Inflammatory macrophage treated with lipopolysaccharide for 4 hours (primary cell): Measurements from ENCODE around the gene TRRAP.

Experiments
- DNase-seq: peaks from one replicate; pipeline ENCODE4 v3.0.0-alpha.2; 2020

The TRRAP gene

DNA sequence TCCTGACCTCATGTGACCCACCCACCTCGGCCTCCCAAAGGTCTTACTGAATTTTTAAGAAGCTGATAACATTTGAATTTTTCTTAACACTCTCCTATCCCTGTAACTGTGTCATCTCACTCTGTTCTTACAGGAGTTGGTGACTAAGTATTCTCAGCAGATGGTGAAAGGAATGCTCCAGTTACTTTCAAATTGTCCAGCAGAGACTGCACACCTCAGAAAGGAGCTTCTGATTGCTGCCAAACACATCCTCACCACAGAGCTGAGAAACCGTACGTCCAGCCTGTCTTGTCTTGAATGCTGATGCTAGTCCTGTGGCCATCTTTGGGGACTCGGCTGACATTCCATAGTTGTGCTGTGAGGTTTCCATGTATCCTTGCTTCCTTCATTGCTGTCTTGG is 24.9 kb downstream of the TRRAP start:
- no peak for DNase-seq

DNA sequence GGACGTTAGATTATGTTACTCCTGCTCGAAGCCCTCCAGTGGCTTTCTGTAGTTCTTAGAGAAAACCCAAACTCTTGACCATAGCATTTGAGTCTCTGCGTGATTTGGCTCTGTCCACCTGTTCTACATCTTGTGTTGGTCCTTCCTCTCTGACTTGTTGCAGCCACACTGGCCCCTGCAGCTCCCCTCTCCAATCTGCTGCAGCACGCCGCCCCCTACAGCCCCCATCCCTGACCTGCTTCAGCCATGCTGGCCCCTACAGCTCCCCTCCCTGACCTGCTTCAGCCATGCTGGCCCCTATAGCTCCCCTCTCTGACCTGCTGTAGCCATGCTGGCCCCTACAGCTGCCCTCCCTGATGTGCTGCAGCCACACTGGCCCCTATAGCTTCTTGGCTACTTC is 29.2 kb downstream of the TRRAP start:
- DNase-seq = no peak

DNA sequence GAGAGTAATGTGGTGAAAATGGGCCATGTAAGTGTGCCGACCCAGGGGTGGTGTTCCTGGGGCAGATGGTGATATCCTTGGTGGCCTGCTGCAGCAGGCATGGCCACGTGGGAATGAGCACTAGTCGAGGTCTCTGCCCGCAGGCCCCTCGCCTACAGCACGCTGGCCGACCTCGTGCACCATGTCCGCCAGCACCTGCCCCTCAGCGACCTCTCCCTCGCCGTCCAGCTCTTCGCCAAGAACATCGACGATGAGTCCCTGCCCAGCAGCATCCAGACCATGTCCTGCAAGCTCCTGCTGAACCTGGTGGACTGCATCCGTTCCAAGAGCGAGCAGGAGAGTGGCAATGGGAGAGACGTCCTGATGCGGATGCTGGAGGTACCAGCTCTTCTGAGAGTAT is 30.3 kb downstream of the TRRAP start:
- no peak for DNase-seq

DNA sequence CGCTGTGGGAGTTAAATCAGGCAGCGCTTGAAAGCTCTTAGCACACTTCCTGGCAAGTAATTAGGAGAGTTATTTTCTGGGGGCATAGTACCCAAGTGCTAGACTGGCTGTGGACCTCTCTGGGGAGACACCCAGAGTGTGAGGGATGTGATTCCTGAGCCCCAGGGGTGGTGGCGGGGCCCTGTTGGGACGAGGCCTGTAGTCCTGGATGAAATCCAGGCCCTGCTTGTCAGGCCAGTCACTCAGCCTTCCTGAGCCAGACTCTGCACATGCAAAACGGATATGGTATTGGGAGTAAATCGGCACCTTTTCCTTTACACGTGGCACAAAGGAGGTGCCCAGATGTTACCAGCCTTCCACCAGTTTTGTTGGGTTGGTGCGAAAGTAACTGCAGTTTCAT is 31.2 kb downstream of the TRRAP start:
- no peak for DNase-seq

DNA sequence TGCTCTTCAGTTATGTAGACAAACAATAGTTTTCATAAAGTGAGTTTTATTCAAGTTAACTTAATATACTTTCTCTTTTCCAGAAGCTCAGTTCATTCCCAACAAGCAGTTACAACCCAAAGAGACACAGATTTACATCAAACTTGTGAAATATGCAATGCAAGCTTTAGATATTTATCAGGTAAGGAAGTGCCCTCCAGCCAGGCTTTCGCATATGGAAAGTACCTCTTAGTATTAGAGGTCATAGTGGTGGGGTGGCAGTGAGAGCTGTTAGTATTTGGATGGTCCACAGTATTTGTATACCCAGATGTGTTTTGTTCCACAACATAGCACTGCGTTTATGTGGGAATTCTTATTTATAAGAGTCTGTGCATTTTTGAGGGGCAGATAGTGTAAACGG is 32.1 kb downstream of the TRRAP start:
- no peak for DNase-seq

DNA sequence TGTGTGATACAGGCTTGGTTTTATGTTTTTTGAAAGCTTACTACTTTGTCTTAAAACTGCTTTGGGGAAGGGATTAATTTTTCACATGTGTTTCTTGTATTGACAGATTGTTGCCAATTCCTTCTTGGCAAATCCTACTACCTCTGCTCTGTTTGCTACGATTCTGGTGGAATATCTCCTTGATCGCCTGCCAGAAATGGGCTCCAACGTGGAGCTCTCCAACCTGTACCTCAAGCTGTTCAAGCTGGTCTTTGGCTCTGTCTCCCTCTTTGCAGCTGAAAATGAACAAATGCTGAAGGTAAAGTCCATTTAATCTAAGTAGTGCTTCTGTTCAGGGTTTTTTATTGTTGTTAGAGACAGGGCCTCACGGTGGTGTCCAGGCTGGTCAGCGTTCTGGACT is 33.6 kb downstream of the TRRAP start:
- no peak for DNase-seq

DNA sequence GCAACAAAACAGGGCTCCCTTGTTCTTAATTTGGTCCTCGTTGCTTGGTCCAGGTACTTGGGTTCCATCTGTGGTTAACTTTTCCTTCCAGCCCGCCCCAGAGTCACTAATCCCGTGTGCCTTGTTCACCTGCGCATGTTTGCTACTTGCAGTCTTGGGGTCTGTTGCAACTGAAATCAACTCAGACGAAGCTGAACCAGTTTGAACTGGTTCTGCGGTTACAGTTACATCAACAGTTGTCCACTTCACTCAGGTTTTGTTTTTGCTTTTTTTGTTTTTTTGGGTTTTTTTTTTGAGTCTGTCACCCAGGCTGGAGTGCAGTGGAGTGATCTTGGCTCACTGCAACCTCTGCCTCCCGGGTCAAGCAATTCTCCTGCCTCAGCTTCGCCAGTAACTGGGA is 34.7 kb downstream of the TRRAP start:
- no peak for DNase-seq

DNA sequence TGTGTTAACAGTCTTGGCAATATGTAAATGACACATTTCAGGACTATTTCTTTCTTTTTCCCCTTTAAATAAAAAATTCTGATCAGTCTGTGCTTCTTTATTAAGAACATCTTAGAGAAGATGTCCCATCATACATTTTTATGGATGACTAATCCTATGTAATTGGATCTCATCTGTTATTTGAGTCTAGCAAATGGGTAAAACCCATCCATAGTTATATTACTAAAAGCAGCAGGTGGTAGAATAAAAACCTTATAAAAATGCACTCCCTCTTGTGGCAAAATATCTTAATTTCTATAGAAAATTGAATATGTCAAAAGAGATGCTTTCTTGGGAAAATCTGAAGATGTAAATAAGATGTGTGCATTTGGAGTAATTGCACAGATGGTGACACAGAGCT is 35.3 kb downstream of the TRRAP start:
- no peak for DNase-seq

DNA sequence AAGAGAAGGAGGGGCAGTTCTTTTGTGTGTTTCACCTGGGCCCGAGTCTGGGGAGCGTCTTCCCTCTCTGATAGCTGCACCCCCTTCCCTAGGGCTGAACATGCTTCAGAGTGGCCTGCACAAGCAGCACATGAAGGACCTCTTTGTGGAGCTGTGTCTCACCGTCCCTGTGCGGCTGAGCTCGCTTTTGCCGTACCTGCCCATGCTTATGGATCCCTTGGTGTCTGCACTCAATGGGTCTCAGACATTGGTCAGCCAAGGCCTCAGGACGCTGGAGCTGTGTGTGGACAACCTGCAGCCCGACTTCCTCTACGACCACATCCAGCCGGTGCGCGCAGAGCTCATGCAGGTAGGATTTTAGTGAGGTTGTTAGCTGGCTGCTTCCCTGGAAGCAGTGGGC is 39.0 kb downstream of the TRRAP start:
- no peak for DNase-seq

DNA sequence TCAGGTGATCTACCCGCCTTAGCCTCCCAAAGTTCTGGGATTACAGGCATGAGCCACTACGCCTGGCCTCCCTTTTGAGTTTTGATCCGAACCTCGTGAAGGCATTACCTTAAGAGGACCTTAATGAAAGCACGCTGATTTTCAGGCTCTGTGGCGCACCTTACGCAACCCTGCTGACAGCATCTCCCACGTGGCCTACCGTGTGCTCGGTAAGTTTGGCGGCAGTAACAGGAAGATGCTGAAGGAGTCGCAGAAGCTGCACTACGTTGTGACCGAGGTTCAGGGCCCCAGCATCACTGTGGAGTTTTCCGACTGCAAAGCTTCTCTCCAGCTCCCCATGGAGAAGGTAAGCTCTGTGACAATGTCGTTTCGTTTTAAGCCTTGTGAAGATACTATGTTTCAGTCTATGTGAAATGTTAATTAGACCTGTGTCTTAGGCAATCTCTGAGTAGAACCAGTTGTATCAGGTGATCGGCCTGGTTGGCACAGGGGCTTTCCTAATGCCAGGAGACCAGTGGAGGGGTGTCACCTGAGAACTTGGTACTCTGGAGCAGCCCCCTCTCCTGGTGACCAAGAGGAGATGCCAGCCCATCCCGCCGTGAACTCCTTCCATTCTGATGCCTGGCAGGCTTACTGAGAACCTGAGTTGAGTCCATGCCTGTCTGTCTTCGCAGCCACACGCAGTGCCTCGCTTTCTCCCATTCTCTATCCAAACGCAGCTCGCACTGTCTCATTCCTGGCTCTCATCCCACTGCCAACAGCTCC is 43.5 kb downstream of the TRRAP start:
- no peak for DNase-seq

DNA sequence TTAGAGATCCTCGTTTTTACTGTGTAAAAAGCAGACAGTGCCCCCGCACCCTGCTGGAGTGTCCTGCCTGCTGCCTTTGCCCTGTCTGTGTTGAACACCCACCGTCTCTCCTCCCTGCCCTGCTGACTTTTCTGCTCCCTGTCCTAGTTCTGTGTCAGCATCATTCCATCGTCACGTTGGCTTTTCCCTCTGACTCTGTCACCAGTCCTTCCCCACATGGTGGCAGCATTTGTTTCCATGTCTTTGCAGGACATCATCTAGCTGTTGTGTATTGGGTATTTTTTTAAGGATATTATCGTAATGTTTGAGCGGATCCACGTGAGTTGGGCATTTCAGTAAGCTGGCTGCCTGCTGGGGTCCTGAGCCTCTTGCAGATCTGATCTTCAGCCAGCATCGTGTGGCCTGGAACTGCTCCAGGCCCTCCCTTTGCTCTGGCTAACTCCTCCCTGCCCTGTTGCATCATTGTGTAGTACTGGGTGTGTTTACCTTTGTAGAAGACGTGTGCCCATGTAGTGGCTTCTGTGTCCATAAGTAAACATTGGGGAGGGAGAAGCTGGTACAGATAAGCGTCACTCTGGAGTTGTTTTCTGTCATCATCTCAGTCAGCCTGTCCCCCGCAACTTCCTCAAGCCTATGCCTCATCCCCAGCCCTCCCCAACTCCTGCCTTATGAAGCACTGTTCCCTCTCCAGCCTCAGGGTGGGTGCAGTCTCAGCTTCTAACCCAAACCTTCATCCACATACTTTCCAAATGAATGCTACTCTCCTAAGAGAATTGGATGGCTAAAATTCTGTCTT is 44.3 kb downstream of the TRRAP start:
- no peak for DNase-seq

DNA sequence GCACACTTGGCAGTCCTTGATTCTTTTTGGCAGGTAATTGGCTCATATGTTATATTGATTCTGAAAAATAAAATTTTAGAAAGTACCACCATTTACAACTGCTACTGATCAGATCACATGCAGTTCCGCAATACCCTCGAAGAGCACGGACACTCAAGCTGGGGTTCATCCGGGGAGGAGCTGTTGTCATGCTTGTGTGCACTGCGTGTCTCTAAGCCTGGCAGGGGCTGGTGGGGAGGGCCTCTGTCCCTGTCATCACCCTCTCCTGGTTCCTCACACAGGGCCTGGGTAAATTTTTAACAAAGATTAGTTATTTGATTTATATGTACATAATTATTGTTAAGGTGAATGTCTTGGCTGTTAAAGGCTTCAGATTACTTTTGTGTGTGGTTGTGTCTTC is 45.2 kb downstream of the TRRAP start:
- DNase-seq = no peak

DNA sequence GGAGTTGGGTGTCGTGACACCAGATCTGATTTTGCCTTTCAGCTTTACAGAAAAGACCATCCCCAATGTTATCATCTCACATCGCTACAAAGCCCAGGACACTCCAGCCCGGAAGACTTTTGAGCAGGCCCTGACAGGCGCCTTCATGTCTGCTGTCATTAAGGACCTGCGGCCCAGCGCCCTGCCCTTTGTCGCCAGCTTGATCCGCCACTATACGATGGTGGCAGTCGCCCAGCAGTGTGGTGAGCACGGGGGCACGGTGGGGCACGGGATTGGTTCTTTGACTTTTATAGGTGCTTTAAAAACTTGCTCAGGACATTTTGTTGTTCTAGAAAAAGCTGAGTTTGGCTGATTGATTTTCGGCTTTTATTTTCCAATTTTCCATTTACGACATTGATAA is 48.8 kb downstream of the TRRAP start:
- DNase-seq = no peak

DNA sequence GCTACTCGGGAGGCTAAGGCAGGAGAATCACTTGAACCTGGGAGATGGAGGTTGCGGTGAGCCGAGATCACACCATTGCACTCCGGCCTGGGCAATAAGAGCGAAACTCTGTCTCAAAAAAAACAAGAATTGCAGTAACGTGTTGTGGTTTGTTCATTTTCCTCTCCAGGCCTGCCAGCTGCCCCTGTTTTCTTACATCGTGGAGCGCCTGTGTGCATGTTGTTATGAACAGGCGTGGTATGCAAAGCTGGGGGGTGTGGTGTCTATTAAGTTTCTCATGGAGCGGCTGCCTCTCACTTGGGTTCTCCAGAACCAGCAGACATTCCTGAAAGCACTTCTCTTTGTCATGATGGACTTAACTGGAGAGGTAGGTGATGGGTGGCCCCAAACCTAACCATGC is 52.1 kb downstream of the TRRAP start:
- DNase-seq = no peak

DNA sequence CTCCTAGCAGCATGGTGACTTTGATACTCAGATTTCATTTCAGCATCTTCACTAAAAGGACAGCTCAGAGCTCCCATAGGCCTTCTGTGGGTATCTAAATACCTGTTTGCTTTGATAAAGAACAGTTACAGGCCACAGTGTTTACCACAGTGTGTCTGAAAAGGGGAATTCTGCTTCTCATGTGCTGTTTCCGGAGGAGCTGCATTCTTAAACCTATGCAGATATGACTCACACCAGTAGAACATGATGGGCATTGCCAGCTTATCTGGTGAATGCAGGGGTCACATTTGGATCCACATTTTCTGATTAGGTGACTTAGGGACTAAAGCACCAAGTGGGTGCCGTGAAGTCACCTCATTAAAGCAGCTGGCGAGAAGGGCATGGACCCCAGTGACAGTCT is 52.6 kb downstream of the TRRAP start:
- no peak for DNase-seq

DNA sequence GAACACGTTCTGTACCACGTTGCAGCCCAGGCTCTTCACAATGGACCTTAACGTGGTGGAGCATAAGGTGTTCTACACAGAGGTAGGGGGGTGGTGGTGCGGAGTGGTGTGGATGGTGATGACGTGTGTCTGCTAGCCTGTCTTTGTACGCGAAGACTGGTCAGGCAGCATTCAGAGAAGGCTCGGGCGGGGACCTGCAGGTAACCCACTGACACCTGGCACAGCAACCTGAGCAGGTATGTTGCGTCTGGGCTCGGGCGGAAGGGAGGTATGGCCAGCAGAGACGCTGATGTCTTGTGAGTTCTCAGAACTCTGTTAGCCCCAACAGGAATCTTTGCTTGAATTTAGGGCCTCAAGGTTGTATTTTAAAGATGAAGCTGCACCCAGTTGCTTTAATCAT is 55.0 kb downstream of the TRRAP start:
- DNase-seq = no peak

DNA sequence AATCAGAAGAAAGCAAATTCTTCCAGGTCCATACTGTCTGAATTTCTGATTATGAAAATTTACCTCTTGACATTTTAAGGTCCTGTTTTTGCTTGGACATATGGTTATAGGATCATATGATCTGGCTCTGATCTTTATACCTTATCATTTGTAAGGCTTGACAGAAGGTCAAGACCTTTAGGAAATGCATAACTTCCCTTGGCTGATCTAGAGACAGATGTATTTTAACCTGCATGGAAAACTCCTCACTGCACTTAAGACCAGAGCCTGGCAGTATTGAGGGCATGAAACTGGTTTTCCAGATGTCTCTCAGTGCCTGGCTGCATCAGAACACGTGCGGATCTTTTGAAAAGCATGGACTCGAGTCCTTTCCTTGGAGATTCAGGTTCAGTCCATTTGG is 55.9 kb downstream of the TRRAP start:
- no peak for DNase-seq

DNA sequence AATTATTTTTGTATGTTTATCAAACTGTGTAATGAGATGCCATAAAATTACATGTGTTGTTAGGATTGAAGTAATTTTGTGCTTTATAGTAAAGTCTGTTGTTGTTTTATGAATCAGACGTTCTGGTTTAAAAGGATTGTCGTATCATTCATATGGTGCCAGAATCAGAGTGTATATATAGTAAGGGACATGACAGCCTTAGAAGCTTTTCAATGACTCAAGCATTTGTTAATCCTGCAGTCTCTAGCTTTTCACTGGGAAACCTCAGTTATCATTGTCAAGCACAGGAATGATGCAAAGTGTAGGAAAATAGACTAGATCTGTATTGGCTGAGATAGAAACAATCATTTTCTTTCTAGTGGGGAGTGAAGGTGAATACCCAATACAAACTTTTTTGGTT is 57.5 kb downstream of the TRRAP start:
- no peak for DNase-seq

DNA sequence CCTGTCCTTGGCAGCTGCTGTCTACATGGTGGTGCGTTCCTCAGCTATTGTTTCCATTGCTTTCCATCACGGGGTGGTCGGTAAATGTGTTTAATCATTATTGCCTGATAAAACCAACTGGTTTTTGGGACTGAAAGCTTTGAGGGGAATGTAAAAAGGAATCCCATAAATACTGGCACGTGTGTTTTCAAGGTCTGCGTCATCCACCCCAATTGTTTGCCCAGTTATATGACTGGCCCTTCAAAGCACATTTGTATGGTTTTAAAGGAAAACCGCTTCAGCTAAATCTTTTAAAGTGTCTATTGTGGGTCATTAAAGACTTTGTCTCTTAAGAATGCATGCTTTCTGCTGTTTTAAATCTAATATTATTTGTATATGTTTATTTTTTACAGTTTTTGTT is 65.0 kb downstream of the TRRAP start:
- DNase-seq = no peak

DNA sequence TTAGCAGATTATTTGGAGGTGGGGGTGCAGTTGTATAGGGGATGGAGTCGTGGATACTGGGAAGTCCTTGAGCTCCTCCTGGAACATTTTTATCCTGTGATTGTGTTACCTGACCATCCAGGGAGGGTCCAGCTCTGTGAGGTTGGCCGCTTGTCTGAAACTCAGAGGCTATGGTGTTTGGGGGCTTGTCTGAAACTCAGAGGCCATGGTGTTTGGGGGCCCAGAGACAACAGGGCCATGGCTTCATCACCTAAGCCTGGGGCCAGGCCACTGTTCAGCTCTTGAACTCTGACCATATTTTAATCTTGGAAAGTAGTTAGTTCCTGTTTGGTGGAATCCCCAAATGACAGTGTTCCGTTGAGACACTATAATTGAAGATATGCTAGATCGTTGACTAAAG is 66.1 kb downstream of the TRRAP start:
- no peak for DNase-seq

DNA sequence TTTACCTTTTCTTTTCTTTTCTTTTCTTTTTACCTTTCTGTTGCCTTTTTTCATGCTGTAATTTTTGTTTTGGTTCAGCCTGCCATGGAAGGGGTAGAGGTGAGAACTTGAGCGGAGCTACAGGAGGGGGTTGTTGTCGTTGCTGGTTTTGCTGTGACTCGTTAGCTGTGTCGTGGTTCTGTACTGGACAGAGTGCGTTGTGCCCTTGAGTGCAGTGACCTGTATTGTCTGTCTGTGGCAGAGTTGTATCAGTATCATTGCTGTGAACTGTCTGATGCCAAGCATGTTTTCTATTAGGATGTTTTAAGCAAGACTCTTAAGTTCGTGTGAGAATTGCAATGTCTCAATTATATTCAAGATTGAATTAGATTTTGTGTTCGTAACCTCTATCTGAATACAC is 67.5 kb downstream of the TRRAP start:
- DNase-seq = no peak

DNA sequence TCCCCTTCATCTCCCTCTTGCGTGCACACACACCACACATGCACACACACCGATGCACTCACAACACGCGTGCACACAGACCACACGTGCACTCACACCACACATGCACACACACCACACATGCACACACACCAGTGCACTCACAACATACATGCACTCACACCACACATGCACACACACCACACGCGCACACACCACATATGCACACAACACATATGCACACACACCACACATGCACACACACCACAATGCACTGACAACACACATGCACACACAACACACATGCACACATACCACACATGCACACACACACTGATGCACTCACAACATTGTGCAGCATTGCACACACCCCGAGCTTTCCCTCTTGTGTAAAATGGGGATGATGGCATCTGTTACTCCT is 68.1 kb downstream of the TRRAP start:
- DNase-seq = no peak

DNA sequence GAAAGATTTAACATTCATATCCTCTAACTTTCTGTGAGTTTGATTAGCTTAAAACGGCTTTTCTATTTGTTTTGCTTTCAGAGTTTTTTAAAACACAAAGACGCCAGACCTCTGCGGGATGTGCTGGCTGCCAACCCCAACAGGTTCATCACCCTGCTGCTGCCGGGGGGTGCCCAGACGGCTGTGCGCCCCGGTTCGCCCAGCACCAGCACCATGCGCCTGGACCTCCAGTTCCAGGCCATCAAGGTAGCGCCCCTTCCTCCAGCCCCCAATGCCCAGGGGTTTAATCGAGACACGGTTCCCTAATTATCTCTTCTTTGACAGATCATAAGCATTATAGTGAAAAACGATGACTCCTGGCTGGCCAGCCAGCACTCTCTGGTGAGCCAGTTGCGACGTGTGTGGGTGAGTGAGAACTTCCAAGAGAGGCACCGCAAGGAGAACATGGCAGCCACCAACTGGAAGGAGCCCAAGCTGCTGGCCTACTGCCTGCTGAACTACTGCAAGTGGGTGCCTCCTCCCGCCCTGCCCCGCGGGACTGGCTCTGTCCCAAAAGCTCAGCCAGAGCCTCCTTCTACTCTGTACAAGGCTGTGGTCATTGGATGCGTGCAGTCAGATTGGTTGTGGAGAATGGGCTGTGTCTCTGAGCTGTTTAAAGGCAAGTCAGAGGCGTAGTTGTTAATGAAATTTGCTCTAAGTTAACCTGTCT is 71.2 kb downstream of the TRRAP start:
- no peak for DNase-seq

DNA sequence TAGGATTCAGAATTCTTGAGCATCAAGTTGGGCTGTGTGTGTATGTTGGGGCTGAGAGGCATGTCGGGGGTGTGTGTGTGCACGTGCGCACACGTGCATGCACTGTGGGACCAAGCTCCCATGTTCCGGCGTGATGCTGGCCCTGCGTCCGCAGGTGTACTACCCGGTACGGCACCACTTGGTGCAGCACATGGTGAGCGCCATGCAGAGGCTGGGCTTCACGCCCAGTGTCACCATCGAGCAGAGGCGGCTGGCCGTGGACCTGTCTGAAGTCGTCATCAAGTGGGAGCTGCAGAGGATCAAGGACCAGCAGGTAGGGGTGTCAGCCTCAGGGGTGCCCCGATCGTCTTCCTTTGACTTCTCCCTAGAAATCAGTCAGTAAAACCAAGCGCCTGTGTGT is 77.7 kb downstream of the TRRAP start:
- no peak for DNase-seq
